Activated naive CD8-positive, alpha-beta T cell (primary cell): ENCODE measurements around the gene NINJ1.
"Not testable (repeated sequence)": the region's sequence is repeated elsewhere in the genome, so short reads cannot be mapped to it uniquely, and the experiment has no call there.

Experiments
- H3K27ac Mint-ChIP-seq: one replicate; pipeline ENCODE4 v1.8.0; 2021; ENCODE audit warnings: mixed read lengths
- H3K27me3 Mint-ChIP-seq: one replicate; pipeline ENCODE4 v1.8.0; 2021; ENCODE audit warnings: mixed read lengths
- H3K36me3 Mint-ChIP-seq: one replicate; pipeline ENCODE4 v1.8.0; 2021; ENCODE audit warnings: mixed read lengths
- H3K4me1 Mint-ChIP-seq: one replicate; pipeline ENCODE4 v1.8.0; 2021; ENCODE audit warnings: low read depth, mixed read lengths
- H3K4me3 Mint-ChIP-seq: one replicate; pipeline ENCODE4 v1.8.0; 2021; ENCODE audit warnings: mild to moderate bottlenecking, mixed read lengths
- H3K9me3 Mint-ChIP-seq: one replicate; pipeline ENCODE4 v1.8.0; 2021; ENCODE audit warnings: low read depth, mixed read lengths

The NINJ1 gene

GRCh38 chr9:93119953-93120845 lies 13.9 kb downstream of the NINJ1 start:
- Mint-ChIP-seq H3K36me3 (no peaks in the 10 kb centered on the region), H3K27ac (peak overlapping the region; percentile 69), H3K27me3 (no peaks in the 10 kb centered on the region)

GRCh38 chr9:93119703-93119952 lies 14.4 kb downstream of the NINJ1 start:
- H3K27ac Mint-ChIP-seq, result peak overlapping the region; percentile 69
- no peaks in the 10 kb centered on the region for H3K36me3 Mint-ChIP-seq
- H3K4me3 Mint-ChIP-seq, result no peak overlapping the region
- no peaks in the 10 kb centered on the region for H3K27me3 Mint-ChIP-seq
- H3K4me1 Mint-ChIP-seq, result peaks cover 18% of the 10 kb centered on the region
- H3K9me3 Mint-ChIP-seq, result no peaks in the 10 kb centered on the region

More at GRCh38 chr9:93119953-93120845, 13.9 kb downstream of the NINJ1 start:
- no peak overlapping the region for H3K4me3 Mint-ChIP-seq
- no peaks in the 10 kb centered on the region for H3K9me3 Mint-ChIP-seq
- H3K4me1 Mint-ChIP-seq, result peaks cover 17% of the 10 kb centered on the region

DNA sequence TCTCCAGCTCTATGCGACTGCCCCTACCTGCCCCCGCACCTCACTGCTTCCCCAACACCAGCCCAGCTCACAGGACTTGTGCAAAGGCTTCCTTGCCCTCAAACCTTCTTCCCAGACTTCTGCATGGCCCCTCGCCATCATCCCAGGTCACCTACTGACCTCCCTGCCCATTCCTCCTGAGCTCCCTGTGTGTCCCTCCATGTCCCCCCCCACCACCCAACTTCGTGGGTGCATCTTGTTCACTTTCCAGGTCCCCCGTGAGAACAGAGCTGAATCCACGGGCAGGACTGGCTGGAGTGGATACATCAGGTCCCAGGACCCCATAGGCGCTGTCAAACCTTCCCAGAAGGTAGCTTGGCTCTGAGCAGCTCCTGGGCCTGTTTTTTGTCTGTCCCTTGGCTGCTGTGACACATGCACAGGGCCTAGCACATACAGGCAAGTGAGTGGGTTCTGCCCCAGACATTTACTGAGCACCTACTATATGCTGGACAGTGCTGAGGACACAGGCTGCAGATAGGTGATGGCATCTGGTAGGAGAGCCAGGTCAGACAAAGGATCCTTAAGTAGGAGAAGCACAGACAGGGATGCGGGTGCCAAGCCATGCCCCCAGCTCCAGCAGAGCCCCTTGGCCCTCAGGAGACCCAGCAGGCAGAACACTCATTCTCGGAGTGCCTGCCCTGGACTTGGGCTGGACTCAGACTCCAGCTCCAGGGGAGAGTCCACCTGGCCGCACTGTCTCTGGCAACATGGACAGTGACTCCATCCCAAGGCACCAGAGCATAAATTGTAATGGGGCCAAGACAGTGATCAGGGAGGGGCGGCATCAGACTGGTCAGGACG lies 15.0 kb downstream of the NINJ1 start:
- Mint-ChIP-seq H3K27me3 (no peaks in the 10 kb centered on the region), H3K4me3 (no peak overlapping the region), H3K36me3 (no peaks in the 10 kb centered on the region), H3K4me1 (peaks cover 18% of the 10 kb centered on the region), H3K27ac (no peak overlapping the region), H3K9me3 (no peaks in the 10 kb centered on the region)

DNA sequence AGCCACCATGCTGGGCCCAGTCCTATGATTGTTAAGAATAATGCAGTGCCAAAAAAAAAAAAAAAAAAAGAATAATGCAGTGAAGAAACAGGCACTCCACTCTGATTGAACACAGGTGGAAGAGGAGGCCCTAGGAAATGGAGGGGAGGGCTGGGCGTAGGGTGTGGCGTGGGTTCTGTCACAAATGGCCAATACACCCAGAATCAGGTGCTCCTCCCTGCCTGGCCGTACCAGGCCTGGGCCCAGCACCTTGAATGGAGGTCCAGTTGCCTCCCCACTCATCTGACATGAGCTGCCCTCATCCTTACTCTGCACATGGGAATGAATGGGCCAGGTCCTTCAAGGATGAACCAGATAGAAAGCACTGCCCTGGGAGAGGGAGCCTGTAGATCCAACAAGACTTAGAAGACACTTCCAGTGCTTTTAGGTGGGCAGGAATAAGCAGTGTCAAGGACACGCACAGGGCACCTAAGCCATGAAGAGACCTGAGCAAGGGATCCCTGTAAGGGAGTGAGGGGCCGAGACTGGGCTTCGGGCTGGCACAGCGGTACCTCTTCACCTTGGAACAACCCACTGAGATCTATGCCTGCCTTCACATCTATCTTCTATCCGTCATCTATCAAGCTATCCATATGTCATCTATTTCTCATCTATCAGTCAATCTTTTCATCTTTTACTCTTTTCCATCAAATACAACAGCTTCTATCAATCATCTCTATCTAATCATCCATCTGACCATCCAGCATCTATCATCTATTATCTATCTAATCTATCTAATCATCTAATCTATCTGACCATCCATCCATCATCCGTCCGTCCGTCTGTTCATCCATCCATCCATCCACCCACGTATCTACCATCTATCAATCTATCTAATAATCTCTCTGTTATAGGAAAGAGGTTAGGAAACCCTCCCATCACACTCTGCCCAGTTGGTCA lies 15.9 kb downstream of the NINJ1 start:
- no peaks in the 10 kb centered on the region for H3K36me3 Mint-ChIP-seq
- H3K9me3 Mint-ChIP-seq, result no peaks in the 10 kb centered on the region
- no peaks in the 10 kb centered on the region for H3K27me3 Mint-ChIP-seq
- H3K4me1 Mint-ChIP-seq, result peaks cover 16% of the 10 kb centered on the region
- H3K27ac Mint-ChIP-seq, result no peak overlapping the region
- no peak overlapping the region for H3K4me3 Mint-ChIP-seq

DNA sequence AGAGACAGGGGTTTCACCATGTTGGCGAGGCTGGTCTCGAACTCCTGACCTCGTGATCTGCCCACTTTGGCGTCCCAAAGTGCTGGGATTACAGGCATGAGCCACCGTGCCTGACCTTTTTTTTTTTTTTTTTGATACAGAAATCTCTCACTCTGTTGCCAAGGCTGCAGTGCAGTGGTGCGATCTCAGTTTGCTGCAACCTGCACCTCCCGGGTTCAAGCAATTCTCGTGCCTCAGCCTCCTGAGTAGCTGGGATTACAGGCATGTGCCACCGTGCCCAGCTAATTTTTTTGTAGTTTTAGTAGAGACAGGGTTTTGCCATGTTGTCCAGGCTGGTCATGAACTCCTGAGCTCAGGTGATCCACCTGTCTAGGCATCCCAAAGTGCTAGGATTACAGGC lies 16.5 kb downstream of the NINJ1 start:
- not testable (repeated sequence) for H3K4me3 Mint-ChIP-seq, H3K27ac Mint-ChIP-seq, H3K27me3 Mint-ChIP-seq, H3K9me3 Mint-ChIP-seq, H3K36me3 Mint-ChIP-seq
- peaks cover 16% of the 10 kb centered on the region for H3K4me1 Mint-ChIP-seq

GRCh38 chr9:93116072-93116961 lies 17.7 kb downstream of the NINJ1 start:
- H3K9me3 Mint-ChIP-seq, result no peaks in the 10 kb centered on the region
- no peak overlapping the region for H3K4me3 Mint-ChIP-seq
- no peak overlapping the region for H3K27ac Mint-ChIP-seq

DNA sequence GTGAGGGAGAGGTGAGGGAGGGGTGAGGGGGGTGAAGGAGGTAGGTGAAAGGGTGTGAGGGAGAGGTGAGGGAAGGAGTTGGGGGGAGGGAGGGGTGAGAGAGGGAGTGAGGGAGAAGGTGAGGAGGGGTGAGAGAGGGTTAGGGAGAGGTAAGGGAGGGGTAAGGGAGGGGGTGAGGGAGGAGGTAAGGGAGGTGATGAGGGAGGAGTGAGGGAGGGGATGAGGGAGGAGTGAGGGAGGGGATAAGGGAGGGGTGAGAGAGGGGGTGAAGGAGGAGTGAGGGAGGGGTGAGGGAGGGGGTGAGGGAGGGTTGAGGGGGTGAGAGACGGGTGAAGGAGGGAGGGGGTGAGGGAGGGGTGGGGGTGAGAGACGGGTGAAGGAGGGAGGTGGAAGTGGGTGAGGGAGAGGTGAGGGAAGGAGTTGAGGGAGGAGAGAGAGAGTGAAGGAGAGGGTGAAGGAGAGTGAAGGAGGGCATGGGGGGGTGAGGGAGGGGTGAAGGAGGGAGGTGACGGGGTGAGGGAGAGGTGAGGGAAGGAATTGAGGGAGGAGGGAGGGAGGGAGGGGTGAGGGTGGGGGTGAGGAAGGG lies 18.5 kb downstream of the NINJ1 start:
- H3K36me3 Mint-ChIP-seq, result peaks cover 2% of the 10 kb centered on the region
- peaks cover 19% of the 10 kb centered on the region for H3K4me1 Mint-ChIP-seq
- H3K27ac Mint-ChIP-seq, result no peak overlapping the region
- H3K9me3 Mint-ChIP-seq, result no peaks in the 10 kb centered on the region
- H3K27me3 Mint-ChIP-seq, result no peaks in the 10 kb centered on the region
- H3K4me3 Mint-ChIP-seq, result no peak overlapping the region

More at GRCh38 chr9:93116072-93116961, 17.7 kb downstream of the NINJ1 start:
- H3K27me3 Mint-ChIP-seq, result no peaks in the 10 kb centered on the region
- H3K4me1 Mint-ChIP-seq, result peaks cover 16% of the 10 kb centered on the region
- no peaks in the 10 kb centered on the region for H3K36me3 Mint-ChIP-seq

GRCh38 chr9:93114984-93115335 lies 19.1 kb downstream of the NINJ1 start:
- no peak overlapping the region for H3K27ac Mint-ChIP-seq
- peaks cover 14% of the 10 kb centered on the region for H3K4me1 Mint-ChIP-seq
- no peaks in the 10 kb centered on the region for H3K9me3 Mint-ChIP-seq
- no peaks in the 10 kb centered on the region for H3K27me3 Mint-ChIP-seq
- H3K36me3 Mint-ChIP-seq, result peaks cover 2% of the 10 kb centered on the region
- H3K4me3 Mint-ChIP-seq, result no peak overlapping the region

GRCh38 chr9:93114169-93114983 lies 19.7 kb downstream of the NINJ1 start:
- peaks cover 8% of the 10 kb centered on the region for H3K4me1 Mint-ChIP-seq
- no peaks in the 10 kb centered on the region for H3K9me3 Mint-ChIP-seq
- no peak overlapping the region for H3K4me3 Mint-ChIP-seq
- peaks cover 2% of the 10 kb centered on the region for H3K36me3 Mint-ChIP-seq
- H3K27ac Mint-ChIP-seq, result no peak overlapping the region
- H3K27me3 Mint-ChIP-seq, result no peaks in the 10 kb centered on the region

DNA sequence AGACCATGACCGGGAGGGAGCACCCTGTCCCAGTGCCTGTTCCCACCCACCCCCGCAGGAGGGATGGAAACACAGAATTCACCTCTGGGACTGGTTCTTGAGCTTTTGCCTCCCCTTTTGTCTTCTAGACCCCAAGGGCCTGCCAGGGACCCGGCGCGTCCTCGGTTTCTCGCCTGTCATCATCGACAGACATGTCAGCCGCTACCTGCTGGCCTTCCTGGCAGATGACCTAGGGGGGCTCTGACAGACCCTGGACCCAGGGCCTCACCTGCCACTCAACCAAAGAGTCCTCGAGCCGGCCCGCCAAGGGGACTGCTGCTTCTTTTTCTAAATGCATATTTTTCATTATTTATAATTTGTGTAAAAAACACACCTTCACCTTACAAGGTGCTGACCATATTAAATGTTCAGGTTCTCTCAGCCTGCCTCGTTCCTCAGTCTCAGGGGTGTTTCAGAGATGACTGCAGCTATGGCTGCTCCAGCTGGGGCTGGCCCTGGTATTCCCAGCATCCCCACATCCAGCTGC lies 21.1 kb downstream of the NINJ1 start:
- H3K4me1 Mint-ChIP-seq, result peaks cover 16% of the 10 kb centered on the region
- H3K9me3 Mint-ChIP-seq, result no peaks in the 10 kb centered on the region
- peaks cover 6% of the 10 kb centered on the region for H3K36me3 Mint-ChIP-seq
- H3K4me3 Mint-ChIP-seq, result no peak overlapping the region
- H3K27ac Mint-ChIP-seq, result no peak overlapping the region
- no peaks in the 10 kb centered on the region for H3K27me3 Mint-ChIP-seq

- H3K36me3 Mint-ChIP-seq, result peaks cover 8% of the 10 kb centered on the region
- H3K4me1 Mint-ChIP-seq, result peaks cover 21% of the 10 kb centered on the region
- H3K27ac Mint-ChIP-seq, result no peak overlapping the region
- no peak overlapping the region for H3K4me3 Mint-ChIP-seq
- no peaks in the 10 kb centered on the region for H3K9me3 Mint-ChIP-seq
- no peaks in the 10 kb centered on the region for H3K27me3 Mint-ChIP-seq
These were observed 21.8 kb downstream of the NINJ1 start for GRCh38 chr9:93112116-93112863.

DNA sequence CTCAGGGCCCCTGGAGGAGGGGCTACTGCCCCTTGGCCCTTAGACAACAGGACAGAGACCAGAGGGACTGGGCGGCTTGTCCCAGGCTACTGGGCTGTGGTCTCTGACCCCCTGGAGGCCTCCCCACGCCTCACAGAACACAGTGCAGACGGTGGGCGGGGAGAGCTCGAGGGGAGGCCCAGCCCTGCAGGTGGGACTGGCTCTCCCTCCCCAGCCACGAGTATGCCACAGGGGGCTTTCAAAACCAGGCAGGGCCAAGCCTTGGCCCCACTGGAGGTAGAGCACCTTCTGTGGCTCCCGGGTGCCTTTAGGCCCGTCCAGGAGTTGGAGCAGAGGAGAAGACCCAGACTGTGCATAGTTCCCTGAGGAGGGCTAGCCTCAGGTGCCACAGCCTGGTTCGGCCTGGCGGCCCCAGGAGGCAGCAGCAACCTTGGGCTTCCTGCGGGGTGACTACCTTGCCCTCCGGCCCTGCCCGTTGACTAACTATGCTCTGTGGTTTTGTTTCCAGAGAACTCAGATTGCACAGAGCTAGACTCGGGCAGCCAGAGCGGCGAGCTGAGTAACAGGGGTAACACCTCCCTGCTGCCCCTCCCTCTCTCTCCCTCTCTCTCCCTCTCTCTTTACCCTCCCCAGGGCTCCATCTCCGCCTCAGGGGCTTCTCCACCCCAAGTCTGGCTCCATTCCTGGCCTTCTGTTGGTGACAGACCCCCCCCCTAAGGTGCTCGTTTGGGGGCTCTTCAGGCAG lies 22.5 kb downstream of the NINJ1 start:
- H3K27ac Mint-ChIP-seq, result no peak overlapping the region
- peaks cover 8% of the 10 kb centered on the region for H3K36me3 Mint-ChIP-seq
- no peaks in the 10 kb centered on the region for H3K9me3 Mint-ChIP-seq
- no peaks in the 10 kb centered on the region for H3K27me3 Mint-ChIP-seq
- H3K4me3 Mint-ChIP-seq, result no peak overlapping the region
- H3K4me1 Mint-ChIP-seq, result peaks cover 26% of the 10 kb centered on the region
